IPS DF 6.9 (cell line): Measurements from ENCODE around the gene TLR9.
"Not testable (repeated sequence)": the region's sequence is repeated elsewhere in the genome, so short reads cannot be mapped to it uniquely, and the experiment has no call there.

Source experiments
- DNase-seq: peaks from one replicate; pipeline ENCODE4 v3.0.0-alpha.2; 2013; ENCODE audit warnings: low read depth, low spot score
- H3K27ac ChIP-seq: one replicate; pipeline ENCODE4 v1.5.1; 2013; ENCODE audit warnings: low read length, control low read depth
- H3K27me3 ChIP-seq: 2 replicates; pipeline ENCODE4 v1.6.1; 2013; ENCODE audit warnings: mild to moderate bottlenecking, low read length; ENCODE audit not compliant: control insufficient read depth, insufficient read depth
- H3K36me3 ChIP-seq: 2 replicates; pipeline ENCODE4 v1.6.1; 2013; ENCODE audit warnings: low read length; ENCODE audit not compliant: control insufficient read depth, insufficient read depth
- H3K4me1 ChIP-seq: 2 replicates; pipeline ENCODE4 v1.6.1; 2013; ENCODE audit warnings: low read length; ENCODE audit not compliant: control insufficient read depth, insufficient read depth
- H3K4me3 ChIP-seq: 2 replicates; pipeline ENCODE4 v1.5.1; 2013; ENCODE audit warnings: mild to moderate bottlenecking, low read length
- H3K9me3 ChIP-seq: 2 replicates; pipeline ENCODE4 v1.6.1; 2013; ENCODE audit warnings: low read length, inconsistent platforms; ENCODE audit not compliant: control insufficient read depth, insufficient read depth
- WGBS: extraction: QIAGEN DNeasy Blood & Tissue Kit; methylation state at CpG from one replicate; pipeline ENCODE4 v1.1.7; 2013; ENCODE audit warnings: mixed read lengths, missing lambda C conversion rate; ENCODE audit not compliant: insufficient read length, insufficient coverage; 5-methylcytosine and 5-hydroxymethylcytosine counted together

The TLR9 gene

GRCh38 chr3:52225452-52226228, at the start of gene TLR9:
Gene TLR9 (minus strand): TSS chr3:52225645. CDS start chr3:52225529, 116 bp downstream.
- DNase-seq, result no peak
- Histone ChIP-seq H3K27me3 (no peaks in the 10 kb centered on the region), H3K4me3 (no peak within 1 kb of the TSS), H3K4me1 (peaks cover 4% of the 10 kb centered on the region; the same call in 1 of the 2 replicates), H3K36me3 (peaks cover 18% of the 10 kb centered on the region), H3K27ac (no peak within 1 kb of the TSS), H3K9me3 (no peaks in the 10 kb centered on the region)
- no CpG with 5 or more reads among the region's 9 CpGs for WGBS

GRCh38 chr3:52274781-52275180, 49.3 kb upstream of the TLR9 start:
- not testable (repeated sequence) for H3K4me1 ChIP-seq, H3K36me3 ChIP-seq, H3K27me3 ChIP-seq

GRCh38 chr3:52272831-52273230, 47.4 kb upstream of the TLR9 start:
- Histone ChIP-seq H3K36me3 (peaks cover 4% of the 10 kb centered on the region; the same call in 1 of the 2 replicates), H3K27me3 (no peaks in the 10 kb centered on the region), H3K9me3 (no peaks in the 10 kb centered on the region; the same call in 1 of the 2 replicates), H3K4me1 (no peaks in the 10 kb centered on the region), H3K4me3 (no peak overlapping the region), H3K27ac (no peak overlapping the region)
- DNase-seq, result no peak
- no CpG with 5 or more reads among the region's 3 CpGs for WGBS

More at GRCh38 chr3:52274781-52275180, 49.3 kb upstream of the TLR9 start:
- H3K4me3 ChIP-seq, H3K27ac ChIP-seq, DNase-seq, H3K9me3 ChIP-seq: not testable (repeated sequence)
- whole genome bisulfite sequencing, result no CpG with 5 or more reads among the region's 18 CpGs

- not testable (repeated sequence) for H3K36me3 ChIP-seq, H3K27ac ChIP-seq, H3K9me3 ChIP-seq
These were observed 46.7 kb upstream of the TLR9 start for GRCh38 chr3:52272172-52272571.

GRCh38 chr3:52270252-52270754, 44.9 kb upstream of the TLR9 start:
- H3K9me3 ChIP-seq, result no peaks in the 10 kb centered on the region; the same call in 1 of the 2 replicates
- DNase-seq, result no peak
- no peak overlapping the region for H3K4me3 ChIP-seq
- no peak overlapping the region for H3K27ac ChIP-seq
- no peaks in the 10 kb centered on the region for H3K4me1 ChIP-seq
- H3K27me3 ChIP-seq, result no peaks in the 10 kb centered on the region
- no CpG with 5 or more reads among the region's 9 CpGs for WGBS
- peaks cover 7% of the 10 kb centered on the region; the same call in 1 of the 2 replicates for H3K36me3 ChIP-seq

More at GRCh38 chr3:52272172-52272571, 46.7 kb upstream of the TLR9 start:
- H3K4me3 ChIP-seq, DNase-seq, H3K4me1 ChIP-seq, H3K27me3 ChIP-seq: not testable (repeated sequence)
- WGBS, result no CpG with 5 or more reads among the region's 9 CpGs

GRCh38 chr3:52269776-52270175, 44.3 kb upstream of the TLR9 start:
- no peak overlapping the region for H3K27ac ChIP-seq
- peaks cover 7% of the 10 kb centered on the region; the same call in 1 of the 2 replicates for H3K36me3 ChIP-seq
- H3K4me3 ChIP-seq, result no peak overlapping the region
- H3K4me1 ChIP-seq, result no peaks in the 10 kb centered on the region
- no peaks in the 10 kb centered on the region for H3K27me3 ChIP-seq
- no CpG with 5 or more reads among the region's 3 CpGs for WGBS
- H3K9me3 ChIP-seq, result no peaks in the 10 kb centered on the region; the same call in 1 of the 2 replicates
- DNase-seq, result no peak

GRCh38 chr3:52268036-52268435, 42.6 kb upstream of the TLR9 start:
- no peak for DNase-seq
- peaks cover 8% of the 10 kb centered on the region; the same call in 1 of the 2 replicates for H3K36me3 ChIP-seq
- no CpG with 5 or more reads among the region's 7 CpGs for WGBS

GRCh38 chr3:52265387-52265786, 39.9 kb upstream of the TLR9 start:
- H3K4me1 ChIP-seq, result no peaks in the 10 kb centered on the region
- no peak overlapping the region for H3K4me3 ChIP-seq
- H3K27ac ChIP-seq, result no peak overlapping the region
- H3K9me3 ChIP-seq, result no peaks in the 10 kb centered on the region
- no peak for DNase-seq
- no CpG with 5 or more reads among the region's 6 CpGs for WGBS
- H3K36me3 ChIP-seq, result peaks cover 14% of the 10 kb centered on the region; the same call in 1 of the 2 replicates
- no peaks in the 10 kb centered on the region for H3K27me3 ChIP-seq

More at GRCh38 chr3:52268036-52268435, 42.6 kb upstream of the TLR9 start:
- no peaks in the 10 kb centered on the region for H3K27me3 ChIP-seq
- H3K4me1 ChIP-seq, result no peaks in the 10 kb centered on the region
- H3K9me3 ChIP-seq, result no peaks in the 10 kb centered on the region; the same call in 1 of the 2 replicates
- H3K4me3 ChIP-seq, result no peak overlapping the region
- H3K27ac ChIP-seq, result no peak overlapping the region

- no peaks in the 10 kb centered on the region for H3K27me3 ChIP-seq
- H3K36me3 ChIP-seq, result peaks cover 27% of the 10 kb centered on the region; the same call in 1 of the 2 replicates
- no peaks in the 10 kb centered on the region for H3K4me1 ChIP-seq
- no peak overlapping the region for H3K27ac ChIP-seq
- no peaks in the 10 kb centered on the region for H3K9me3 ChIP-seq
- no peak overlapping the region for H3K4me3 ChIP-seq
- no peak for DNase-seq
These were observed 37.0 kb upstream of the TLR9 start for GRCh38 chr3:52262447-52262846.

GRCh38 chr3:52259448-52259847, 34.0 kb upstream of the TLR9 start:
- Histone ChIP-seq H3K36me3 (peaks cover 42% of the 10 kb centered on the region; the same call in 1 of the 2 replicates), H3K9me3 (no peaks in the 10 kb centered on the region), H3K27me3 (no peaks in the 10 kb centered on the region), H3K4me3 (no peak overlapping the region), H3K4me1 (no peaks in the 10 kb centered on the region), H3K27ac (no peak overlapping the region)
- no peak for DNase-seq
- no CpG with 5 or more reads among the region's 4 CpGs for WGBS
